K562 (cell line): Measurements from ENCODE around the gene STXBP4. TPM values are rescaled to one million over a fixed set of nuclear protein-coding genes. Genes with fewer than 3 reads are reported as not detected.

Experiments
- ATAC-seq: fragments of 200-7000 bp; cut with Tn5 transposase; 3 replicates; pipeline ENCODE4 v1.9.1; 2020; ENCODE audit warnings: moderate library complexity
- BruUV-seq: library from RNA; stranded (reverse); fragments of 400-500 nt; replicated peaks from 2 replicates; lab custom pipeline; 2021; lab: Mats Ljungman, UMichigan
- CTCF ChIA-PET: fragments of 300-600 bp; formaldehyde crosslinking; extraction: SDS; loops from one replicate; lab custom pipeline; 2021; ENCODE audit warnings: low intra/inter-chr PET ratio; lab: Yijun Ruan, JAX
- POLR2A ChIA-PET: fragments of 300-600, 350-650 bp; sonication (Branson Sonifier 250); formaldehyde crosslinking; extraction: SDS; loops from one replicate; lab custom pipeline; 2021; ENCODE audit warnings: antibody characterized with exemption, inconsistent platforms; lab: Yijun Ruan, JAX
- DNase-seq, 4 experiments: peaks; one replicate each; pipeline versions ENCODE4 v3.0.0 to v3.0.0-alpha.2; 2011 to 2018; ENCODE audit warnings: low spot score in 3 of 4, mixed read lengths in 3 of 4; ENCODE audit errors: extremely low read depth in 1 of 4
- FAIRE-seq: peaks from 2 replicates; lab custom pipeline; 2011; peaks lifted over from hg19 to GRCh38; lab: Jason Lieb, UNC
- H2AFZ ChIP-seq: 2 replicates; pipeline ENCODE4 v1.6.0; 2011; ENCODE audit warnings: low read depth, low read length, control low read depth, inconsistent platforms
- H3K27ac ChIP-seq: fragments of 200-600 bp; 3 replicates; pipeline ENCODE4 v1.8.0; 2011; ENCODE audit warnings: low read depth, mild to moderate bottlenecking, control low read depth, inconsistent platforms, low read length, moderate library complexity, mixed read lengths; ENCODE audit errors: extremely low read depth
- H3K27me3 ChIP-seq, 2 experiments: fragments of 300-600 bp in 1 of 2; 2 replicates in 1 of 2; 3 replicates in 1 of 2; pipeline versions ENCODE4 v1.6.0 to v1.8.0; 2011; ENCODE audit warnings: inconsistent platforms in 2 of 2, low read length in 2 of 2, mild to moderate bottlenecking in 1 of 2, mixed read lengths in 1 of 2, moderate library complexity in 1 of 2; ENCODE audit not compliant: control insufficient read depth in 2 of 2, insufficient read depth in 2 of 2
- H3K36me3 ChIP-seq: fragments of 300-600 bp; 3 replicates; pipeline ENCODE4 v1.8.0; 2011; ENCODE audit warnings: mild to moderate bottlenecking, low read length, inconsistent platforms; ENCODE audit not compliant: control insufficient read depth, insufficient read depth
- H3K4me1 ChIP-seq, 2 experiments: fragments of 200-600 bp in 1 of 2; replicated peaks in 1 of 2; 2 replicates in 1 of 2; 3 replicates in 1 of 2; pipeline versions ENCODE4 v1.5.1 to v1.8.0; 2011; ENCODE audit warnings: inconsistent platforms in 2 of 2, low read length in 2 of 2, mild to moderate bottlenecking in 1 of 2, mixed read lengths in 1 of 2, moderate library complexity in 1 of 2; ENCODE audit not compliant: control insufficient read depth in 2 of 2, insufficient read depth in 2 of 2
- H3K4me2 ChIP-seq: 2 replicates; pipeline ENCODE4 v1.6.1; 2011; ENCODE audit warnings: low read length, control low read depth, inconsistent platforms, mixed read lengths; ENCODE audit not compliant: insufficient read depth
- H3K4me3 ChIP-seq: fragments of 200-600 bp; sonication (generic), shearing (Covaris generic); 2 replicates; pipeline ENCODE4 v1.5.1; 2016; ENCODE audit warnings: control low read depth, inconsistent platforms
- H3K79me2 ChIP-seq: fragments of 200-600 bp; 3 replicates; pipeline ENCODE4 v1.8.0; 2011; ENCODE audit warnings: low read length, inconsistent platforms; ENCODE audit not compliant: control insufficient read depth, insufficient read depth
- H3K9ac ChIP-seq, 2 experiments: 2 replicates each; pipeline versions ENCODE4 v1.6.0 to v1.6.1; 2011; ENCODE audit warnings: low read depth in 2 of 2, low read length in 2 of 2, control low read depth in 1 of 2, inconsistent platforms in 1 of 2, mild to moderate bottlenecking in 1 of 2, mixed read lengths in 1 of 2; ENCODE audit not compliant: insufficient read depth in 1 of 2
- H3K9me1 ChIP-seq: one replicate; pipeline ENCODE4 v1.6.0; 2011; ENCODE audit warnings: inconsistent platforms, mild to moderate bottlenecking, low read length, moderate library complexity; ENCODE audit not compliant: control insufficient read depth, insufficient read depth
- H3K9me3 ChIP-seq: replicated peaks from 2 replicates; pipeline ENCODE4 v1.5.1; 2011; ENCODE audit warnings: low read depth, low read length, inconsistent platforms; ENCODE audit not compliant: control insufficient read depth, insufficient read depth
- H4K20me1 ChIP-seq: replicated peaks from 2 replicates; pipeline ENCODE4 v1.6.1; 2011; ENCODE audit warnings: low read length, inconsistent platforms, mixed read lengths; ENCODE audit not compliant: control insufficient read depth, insufficient read depth
- CBX2 ChIP-seq: fragments of 200-600 bp; sonication (generic); IDR thresholded peaks from one replicate; pipeline ENCODE4 v1.6.1; 2012; ENCODE audit warnings: mild to moderate bottlenecking, low read length, inconsistent platforms; ENCODE audit not compliant: insufficient read depth, poor library complexity, severe bottlenecking
- CHAMP1 ChIP-seq: fragments of 450-650 bp; IDR thresholded peaks from 2 replicates; pipeline ENCODE4 v1.6.1; 2016; ENCODE audit warnings: mild to moderate bottlenecking
- KDM4B ChIP-seq, 2 experiments: fragments of 450-650 bp in 1 of 2; sonication (generic) in 1 of 2; IDR thresholded peaks; 2 replicates each; pipeline ENCODE4 v1.6.1; 2016 to 2017; ENCODE audit warnings: borderline replicate concordance in 2 of 2, antibody characterized with exemption in 1 of 2, low read depth in 1 of 2, mild to moderate bottlenecking in 1 of 2
- LARP7 ChIP-seq: fragments of 450-650 bp; IDR thresholded peaks from 2 replicates; pipeline ENCODE4 v1.6.1; 2016
- MCM5 ChIP-seq: fragments of 450-650 bp; IDR thresholded peaks from 2 replicates; pipeline ENCODE4 v1.6.1; 2016; ENCODE audit warnings: low read depth
- POU5F1 ChIP-seq: fragments of 150-350 bp; IDR thresholded peaks from 2 replicates; pipeline ENCODE4 v1.6.1; 2014; ENCODE audit warnings: borderline replicate concordance, low read length, low read depth, mild to moderate bottlenecking; ENCODE audit not compliant: partially characterized antibody
- TFAM ChIP-seq: fragments of 250-450 bp; sonication (Bioruptor Pico); conservative IDR thresholded peaks from 2 replicates; pipeline ENCODE4 v1.5.0; 2021; ENCODE audit warnings: mild to moderate bottlenecking, moderate library complexity
- ZNF121 ChIP-seq: sonication (generic); formaldehyde crosslinking; conservative IDR thresholded peaks from 2 replicates; pipeline ENCODE4 v1.8.0; 2022; ENCODE audit warnings: missing genetic modification reagents
- WGBS: fragments of 100-300 bp; shearing (Covaris generic); methylation state at CpG from one replicate; pipeline ENCODE4 v1.1.6; 2016; ENCODE audit warnings: low coverage, mixed read lengths; ENCODE audit not compliant: insufficient coverage; ENCODE audit errors: missing lambda C conversion rate; 5-methylcytosine and 5-hydroxymethylcytosine counted together
- in situ Hi-C: fragments of 300-500 bp; cut with MboI; formaldehyde crosslinking; loops from 4 replicates; pipeline ENCODE4 v1.15.0; 2018; ENCODE audit warnings: inconsistent platforms, mixed read lengths
- intact Hi-C: fragments of 100-400 bp; cut with micrococcal nuclease; formaldehyde crosslinking; loops from 2 replicates; pipeline ENCODE4 v1.14.2; 2022
- polyA plus RNA-seq, 8 experiments: library from polyadenylated mRNA; depleted of rRNA in 4 of 8; stranded (reverse) in 5 of 8; unstranded in 3 of 8; fragments of >200 nt; fragmentation: Nextera tagmentation in 2 of 8; fragmentation: Illumina TruSeq in 1 of 8; extraction: Ambion mirVana in 2 of 8; extraction: Trizol in 1 of 8; gene quantifications; 2 replicates each; pipeline versions ENCODE4 v1.2.1 to v1.2.3, GENCODE V29; 2011 to 2014; ENCODE audit warnings: inconsistent platforms in 1 of 8, missing spikeins in 1 of 8
- total RNA-seq, 7 experiments: library from RNA; depleted of rRNA in 6 of 7; stranded (reverse); fragments of >200 nt in 6 of 7; fragmentation: Illumina TruSeq in 2 of 7; extraction: Trizol in 2 of 7; gene quantifications; 2 replicates each; pipeline versions ENCODE4 v1.2.1 to v1.2.3, GENCODE V29; 2011 to 2021; ENCODE audit warnings: low replicate concordance in 1 of 7

The STXBP4 gene
- total and polyA plus RNA-seq, 9 of the 15 experiments (the other 6 are each of a cell fraction or from before 2014, with no cell fraction given) = 11.6 to 23.2 (median 18.5) TPM

- no peaks in the 10 kb centered on the region for H3K36me3 ChIP-seq
- H4K20me1 ChIP-seq = no peaks in the 10 kb centered on the region
- no peak overlapping the region for H3K4me3 ChIP-seq
- H3K79me2 ChIP-seq = no peaks in the 10 kb centered on the region
- no peaks in the 10 kb centered on the region for H3K9me1 ChIP-seq
- no peaks in the 10 kb centered on the region for H3K27me3 ChIP-seq
- no peak overlapping the region for H3K4me2 ChIP-seq
- H2AFZ ChIP-seq = no peak overlapping the region
- 65% methylated on average over 2 of the region's 2 CpGs for WGBS
- TF ChIP-seq ZNF121 (CRISPR knock-in tag) (no peak), MCM5 (no peak), LARP7 (no peak), POU5F1 (no peak), TFAM (CRISPR knock-in tag) (no peak), CBX2 (no peak), CHAMP1 (no peak), KDM4B (IDR thresholded peaks at IDR 0.05; ENCODE audit: borderline replicate concordance in 2 of 2, low read depth in 1 of 2) (no peak)
- FAIRE-seq (no peak), ATAC-seq (no peak), DNase-seq (no peak)
- in situ Hi-C loops = no loop called here
- H3K9me3 ChIP-seq = no peaks in the 10 kb centered on the region
- ChIA-PET POLR2A (no interaction called here), CTCF (no interaction called here)
- no TSS peak for BruUV-seq
- H3K4me1 ChIP-seq = peaks cover 0 to 4% of the 10 kb centered on the region in 2 experiments; a peak in 2 of 5 replicates
- no peak overlapping the region for H3K27ac ChIP-seq
- intact Hi-C loops = loop anchor here (10.0 kb wide), 2 partner anchors 108 to 178 kb away; no protein-coding TSS in a partner anchor
- no peak overlapping the region for H3K9ac ChIP-seq
These were observed 204.0 kb downstream of the STXBP4 start for GRCh38 chr17:55172612-55173011.
